ENCODE results near the gene FNIP1.
"Not testable (repeated sequence)": the region's sequence is repeated elsewhere in the genome, so short reads cannot be mapped to it uniquely, and the experiment has no call there.

The FNIP1 gene

DNA sequence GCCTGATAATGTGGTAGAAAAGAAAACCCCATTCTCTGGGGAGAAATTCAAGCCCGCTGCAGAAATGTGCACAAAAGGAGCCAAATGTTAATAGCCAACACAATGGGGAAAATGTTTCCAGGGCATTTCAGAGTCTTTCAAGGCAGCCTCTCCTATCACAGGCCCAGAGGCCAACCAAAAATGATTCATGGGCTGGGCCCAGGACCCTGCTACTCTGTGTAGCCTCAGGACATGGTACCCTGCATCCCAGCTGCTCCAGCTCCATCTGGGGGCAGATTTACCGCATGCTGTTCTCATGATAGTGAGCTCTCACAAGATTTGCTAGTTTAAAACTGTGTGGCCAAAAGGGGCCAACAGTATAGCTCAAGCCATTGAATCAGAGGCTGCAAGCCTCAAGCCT lies 202.9 kb downstream of the FNIP1 start:
- H3K4me2 ChIP-seq (ENCODE audit: insufficient read depth, low read length, poor library complexity, severe bottlenecking), result no peak overlapping the region
- no peak overlapping the region for H4K91ac ChIP-seq (ENCODE audit: low read depth, low read length, poor library complexity)
- no peak overlapping the region for H3K14ac ChIP-seq (ENCODE audit: low read length)
- no CpG with 5 or more reads among the region's 2 CpGs for WGBS, 2 donors (ENCODE audit: extremely low coverage in 2 of 2, insufficient read length in 2 of 2, insufficient replicate concordance in 1 of 2)
- H2BK120ac ChIP-seq (ENCODE audit: low read depth, low read length), result no peak overlapping the region
- no peaks in the 10 kb centered on the region for H3K27me3 ChIP-seq (ENCODE audit: control insufficient read depth in 3 of 3, insufficient read depth in 3 of 3, low read depth in 1 of 3, low read length in 3 of 3)
- H3K79me1 ChIP-seq (ENCODE audit: low read depth, low read length), result no peaks in the 10 kb centered on the region
- no peak overlapping the region for H4K8ac ChIP-seq (ENCODE audit: low read depth, low read length)
- H3K9me3 ChIP-seq (replicated peaks in 1 of 2; ENCODE audit: control insufficient read depth in 2 of 2, insufficient read depth in 1 of 2, low read depth in 1 of 2, low read length in 2 of 2), result peaks cover 0 to 24% of the 10 kb centered on the region in 2 donors
- H3K27ac ChIP-seq (replicated peaks; ENCODE audit: low read length), result no peak overlapping the region
- no peak overlapping the region for H2AFZ ChIP-seq (ENCODE audit: low read length)
- no peak for DNase-seq (ENCODE audit: low spot score)
- H3K18ac ChIP-seq (ENCODE audit: low read length), result peak overlapping the region; percentile 38
- H2AK5ac ChIP-seq (ENCODE audit: low read depth, low read length), result no peak overlapping the region
- H2BK12ac ChIP-seq (ENCODE audit: low read length), result no peak overlapping the region
- H3K23ac ChIP-seq (ENCODE audit: low read depth, low read length, poor library complexity), result no peak overlapping the region
- H2BK15ac ChIP-seq (ENCODE audit: low read length), result no peak overlapping the region
- H3K9ac ChIP-seq (ENCODE audit: low read depth, low read length, poor library complexity), result no peak overlapping the region
- peaks cover 0 to 10% of the 10 kb centered on the region in 2 donors for H3K36me3 ChIP-seq (replicated peaks in 1 of 2; ENCODE audit: control insufficient read depth in 2 of 2, insufficient read depth in 2 of 2, low read length in 2 of 2)
- no peak overlapping the region for H2BK5ac ChIP-seq (ENCODE audit: low read length)
- no peak overlapping the region for H3K4ac ChIP-seq (ENCODE audit: low read length)
- no peak overlapping the region for H3K4me3 ChIP-seq (ENCODE audit: low read length in 2 of 2)
- peaks cover 0 to 3% of the 10 kb centered on the region in 2 donors for H3K4me1 ChIP-seq (ENCODE audit: control insufficient read depth in 2 of 2, insufficient read depth in 1 of 2, low read depth in 1 of 2, low read length in 2 of 2)

DNA sequence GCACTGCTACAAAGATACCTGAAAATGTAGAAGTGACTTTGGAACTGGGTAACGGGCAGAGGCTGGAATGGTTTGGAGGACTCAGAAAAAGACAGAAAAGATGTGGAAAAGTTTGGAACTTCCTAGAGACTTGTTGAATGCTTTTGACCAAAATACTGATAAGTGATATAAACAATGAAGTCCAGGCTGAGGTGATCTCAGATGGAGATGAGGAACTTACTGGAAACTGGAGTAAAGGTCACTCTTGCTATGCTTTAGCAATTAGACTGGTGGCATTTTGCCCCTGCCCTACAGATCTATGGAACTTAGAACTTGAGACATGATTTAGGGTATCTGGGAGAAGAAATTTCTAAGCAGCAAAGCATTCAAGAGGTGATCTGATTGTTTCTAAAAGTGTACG lies 203.4 kb downstream of the FNIP1 start:
- H2BK120ac ChIP-seq (ENCODE audit: low read depth, low read length); H2AK5ac ChIP-seq (ENCODE audit: low read depth, low read length); H2AFZ ChIP-seq (ENCODE audit: low read length); H3K4me1 ChIP-seq (ENCODE audit: control insufficient read depth in 2 of 2, insufficient read depth in 1 of 2, low read depth in 1 of 2, low read length in 2 of 2); H3K79me1 ChIP-seq (ENCODE audit: low read depth, low read length); H3K18ac ChIP-seq (ENCODE audit: low read length); H3K4ac ChIP-seq (ENCODE audit: low read length); H2BK12ac ChIP-seq (ENCODE audit: low read length); DNase-seq (ENCODE audit: low spot score); H3K14ac ChIP-seq (ENCODE audit: low read length); H3K23ac ChIP-seq (ENCODE audit: low read depth, low read length, poor library complexity); H4K8ac ChIP-seq (ENCODE audit: low read depth, low read length); H3K27ac ChIP-seq (replicated peaks; ENCODE audit: low read length); H2BK5ac ChIP-seq (ENCODE audit: low read length); H2BK15ac ChIP-seq (ENCODE audit: low read length); H3K4me3 ChIP-seq (ENCODE audit: low read length in 2 of 2); H3K27me3 ChIP-seq (ENCODE audit: control insufficient read depth in 3 of 3, insufficient read depth in 3 of 3, low read depth in 1 of 3, low read length in 3 of 3); H3K4me2 ChIP-seq (ENCODE audit: insufficient read depth, low read length, poor library complexity, severe bottlenecking); H3K9ac ChIP-seq (ENCODE audit: low read depth, low read length, poor library complexity); H4K91ac ChIP-seq (ENCODE audit: low read depth, low read length, poor library complexity); H3K36me3 ChIP-seq (replicated peaks in 1 of 2; ENCODE audit: control insufficient read depth in 2 of 2, insufficient read depth in 2 of 2, low read length in 2 of 2): not testable (repeated sequence)
- peaks cover 0 to 24% of the 10 kb centered on the region in 2 donors for H3K9me3 ChIP-seq (replicated peaks in 1 of 2; ENCODE audit: control insufficient read depth in 2 of 2, insufficient read depth in 1 of 2, low read depth in 1 of 2, low read length in 2 of 2)
- WGBS, 2 donors (ENCODE audit: extremely low coverage in 2 of 2, insufficient read length in 2 of 2, insufficient replicate concordance in 1 of 2), result no CpG with 5 or more reads among the region's 2 CpGs
